ENCODE measurements around the gene LYPD5. TPM values are rescaled to one million over a fixed set of nuclear protein-coding genes. Genes with fewer than 3 reads are reported as not detected.
"Not testable (repeated sequence)": the region's sequence is repeated elsewhere in the genome, so short reads cannot be mapped to it uniquely, and the experiment has no call there.

LYPD5 gene
- polyA plus RNA-seq, 6 donors from 2014 or later = 0.28 to 0.65 TPM; not detected in 4

GRCh38 chr19:43780706-43781525 lies 21.3 kb downstream of the LYPD5 start, which contains the start of gene KCNN4:
KCNN4 (minus strand) TSS chr19:43780973; CDS start chr19:43780861, 112 bp downstream.
- Mint-ChIP-seq H3K27ac (peak within 1 kb of the TSS; percentile 76 to 96 (median 86)), H3K9me3 (no peaks in the 10 kb centered on the region), H3K4me1 (peaks cover 77 to 91% (median 80%) of the 10 kb centered on the region in 3 donors), H3K36me3 (no peaks in the 10 kb centered on the region), H3K27me3 (peaks cover 0 to 38% (median 0%) of the 10 kb centered on the region in 3 donors), H3K4me3 (peak within 1 kb of the TSS; percentile 79 to 96 (median 86))
- ATAC-seq (ENCODE audit: low read depth in 2 of 2) = peak; percentile 72 to 76
- DNase-seq = peak; percentile 60

- H3K27ac Mint-ChIP-seq = peak overlapping the region; percentile 68 to 96 (median 86)
- ATAC-seq (ENCODE audit: low read depth in 2 of 2) (no peak), DNase-seq (no peak)
- peaks cover 0 to 8% of the 10 kb centered on the region in 2 donors for H3K36me3 Mint-ChIP-seq
- peaks cover 0 to 38% (median 0%) of the 10 kb centered on the region in 3 donors for H3K27me3 Mint-ChIP-seq
- H3K4me1 Mint-ChIP-seq = peaks cover 82 to 97% (median 83%) of the 10 kb centered on the region in 3 donors
- H3K4me3 Mint-ChIP-seq = peak overlapping the region; percentile 79 to 96 (median 86)
- H3K9me3 Mint-ChIP-seq = no peaks in the 10 kb centered on the region
These were observed 22.4 kb downstream of the LYPD5 start for GRCh38 chr19:43779820-43780219.

- no peaks in the 10 kb centered on the region for H3K9me3 Mint-ChIP-seq
- H3K36me3 Mint-ChIP-seq = peaks cover 0 to 8% of the 10 kb centered on the region in 2 donors
- H3K4me1 Mint-ChIP-seq = peaks cover 78 to 95% (median 79%) of the 10 kb centered on the region in 3 donors
- peaks cover 0 to 38% (median 0%) of the 10 kb centered on the region in 3 donors for H3K27me3 Mint-ChIP-seq
- DNase-seq (no peak), ATAC-seq (ENCODE audit: low read depth in 2 of 2) (no peak)
- H3K4me3 Mint-ChIP-seq = peak overlapping the region; percentile 79 to 96 (median 86)
- peak overlapping the region; percentile 68 to 96 (median 90) for H3K27ac Mint-ChIP-seq
These were observed 23.0 kb downstream of the LYPD5 start for GRCh38 chr19:43779147-43779819.

- DNase-seq (no peak), ATAC-seq (ENCODE audit: low read depth in 2 of 2) (no peak)
- Mint-ChIP-seq H3K36me3 (peaks cover 0 to 8% of the 10 kb centered on the region in 2 donors), H3K4me1 (peaks cover 72 to 89% (median 72%) of the 10 kb centered on the region in 3 donors), H3K27ac (peak overlapping the region; percentile 61 to 96 (median 90)), H3K4me3 (peak overlapping the region; percentile 79 to 96 (median 86)), H3K9me3 (no peaks in the 10 kb centered on the region), H3K27me3 (peaks cover 0 to 34% (median 0%) of the 10 kb centered on the region in 3 donors)
These were observed 23.6 kb downstream of the LYPD5 start for GRCh38 chr19:43778651-43779050.

- peak in 1 of 2 donors; percentile 37 for ATAC-seq (ENCODE audit: low read depth in 2 of 2)
- Mint-ChIP-seq H3K27me3 (peaks cover 0 to 24% (median 0%) of the 10 kb centered on the region in 3 donors), H3K36me3 (peaks cover 0 to 8% of the 10 kb centered on the region in 2 donors), H3K4me1 (peaks cover 60 to 86% (median 61%) of the 10 kb centered on the region in 3 donors), H3K27ac (peak overlapping the region; percentile 57 to 96 (median 90)), H3K9me3 (no peaks in the 10 kb centered on the region), H3K4me3 (peak overlapping the region; percentile 79 to 96 (median 84))
- no peak for DNase-seq
These were observed 25.0 kb downstream of the LYPD5 start for GRCh38 chr19:43777163-43777695.

- Mint-ChIP-seq H3K4me1 (peaks cover 52 to 76% (median 54%) of the 10 kb centered on the region in 3 donors), H3K9me3 (no peaks in the 10 kb centered on the region), H3K36me3 (peaks cover 0 to 8% of the 10 kb centered on the region in 2 donors), H3K4me3 (peak overlapping the region in 5 of 8 donors; percentile 5 to 89 (median 40)), H3K27ac (peak overlapping the region in 4 of 6 donors; percentile 66 to 84 (median 79)), H3K27me3 (peaks cover 0 to 17% (median 0%) of the 10 kb centered on the region in 3 donors)
- no peak for ATAC-seq (ENCODE audit: low read depth in 2 of 2)
- no peak for DNase-seq
These were observed 26.0 kb downstream of the LYPD5 start for GRCh38 chr19:43776286-43776685.

GRCh38 chr19:43775299-43775890 lies 26.9 kb downstream of the LYPD5 start:
- DNase-seq (no peak), ATAC-seq (ENCODE audit: low read depth in 2 of 2) (no peak)
- Mint-ChIP-seq H3K9me3 (no peaks in the 10 kb centered on the region), H3K4me3 (peak overlapping the region in 3 of 8 donors; percentile 18 to 89 (median 53)), H3K4me1 (peaks cover 47 to 69% (median 48%) of the 10 kb centered on the region in 3 donors), H3K27ac (peak overlapping the region in 5 of 6 donors; percentile 22 to 81 (median 66)), H3K27me3 (peaks cover 0 to 11% (median 0%) of the 10 kb centered on the region in 3 donors), H3K36me3 (peaks cover 0 to 8% of the 10 kb centered on the region in 2 donors)

GRCh38 chr19:43774940-43775258 lies 27.3 kb downstream of the LYPD5 start:
- H3K9me3 Mint-ChIP-seq; ATAC-seq (ENCODE audit: low read depth in 2 of 2); DNase-seq; H3K36me3 Mint-ChIP-seq: not testable (repeated sequence)
- Mint-ChIP-seq H3K4me1 (peaks cover 50 to 64% (median 51%) of the 10 kb centered on the region in 3 donors), H3K27me3 (peaks cover 0 to 11% (median 0%) of the 10 kb centered on the region in 3 donors), H3K4me3 (peak overlapping the region in 1 of 8 donors; percentile 26), H3K27ac (peak overlapping the region in 2 of 6 donors; percentile 39 to 52)

GRCh38 chr19:43774103-43774939 lies 27.9 kb downstream of the LYPD5 start:
- no peak for DNase-seq
- Mint-ChIP-seq H3K9me3 (no peaks in the 10 kb centered on the region), H3K4me1 (peaks cover 44 to 58% (median 46%) of the 10 kb centered on the region in 3 donors)

GRCh38 chr19:43773725-43774102 lies 28.5 kb downstream of the LYPD5 start:
- Mint-ChIP-seq H3K36me3 (peaks cover 0 to 21% of the 10 kb centered on the region in 2 donors), H3K27me3 (peaks cover 0 to 2% (median 0%) of the 10 kb centered on the region in 3 donors), H3K9me3 (no peaks in the 10 kb centered on the region), H3K4me1 (peaks cover 38 to 55% (median 40%) of the 10 kb centered on the region in 3 donors), H3K27ac (no peak overlapping the region), H3K4me3 (no peak overlapping the region)
- ATAC-seq (ENCODE audit: low read depth in 2 of 2) (no peak), DNase-seq (no peak)

More at GRCh38 chr19:43774103-43774939, 27.9 kb downstream of the LYPD5 start:
- Mint-ChIP-seq H3K27me3 (peaks cover 0 to 8% (median 0%) of the 10 kb centered on the region in 3 donors), H3K4me3 (peak overlapping the region in 1 of 8 donors; percentile 26), H3K27ac (peak overlapping the region in 1 of 6 donors; percentile 39), H3K36me3 (peaks cover 0 to 15% of the 10 kb centered on the region in 2 donors)
- ATAC-seq (ENCODE audit: low read depth in 2 of 2) = no peak

GRCh38 chr19:43769256-43769655 lies 33.0 kb downstream of the LYPD5 start:
- no peak for DNase-seq
- Mint-ChIP-seq H3K27ac (peak overlapping the region in 3 of 6 donors; percentile 12 to 42 (median 18)), H3K9me3 (no peaks in the 10 kb centered on the region), H3K27me3 (no peaks in the 10 kb centered on the region), H3K4me1 (peaks cover 37 to 51% (median 38%) of the 10 kb centered on the region in 3 donors), H3K36me3 (peaks cover 0 to 16% of the 10 kb centered on the region in 2 donors), H3K4me3 (no peak overlapping the region)
- no peak for ATAC-seq (ENCODE audit: low read depth in 2 of 2)

Measured in naive B cell (primary cell).